Measurements from ENCODE around the gene KAT6B. TPM values are rescaled to one million over a fixed set of nuclear protein-coding genes. Genes with fewer than 3 reads are reported as not detected.
"Not testable (repeated sequence)": the region's sequence is repeated elsewhere in the genome, so short reads cannot be mapped to it uniquely, and the experiment has no call there.

The KAT6B gene
- total RNA-seq, 1 donor from 2014 or later = 189 TPM

GRCh38 chr10:74855439-74855838 lies 29.0 kb downstream of the KAT6B start:
- DNase-seq (ENCODE audit: low spot score in 2 of 2) = no peak
- no peak for FAIRE-seq

- no peak for FAIRE-seq
- DNase-seq (ENCODE audit: low spot score in 2 of 2) = no peak
Observed at GRCh38 chr10:74856940-74857339, 30.5 kb downstream of the KAT6B start.

GRCh38 chr10:74857586-74857985 lies 31.2 kb downstream of the KAT6B start:
- DNase-seq (ENCODE audit: low spot score in 2 of 2) (no peak), FAIRE-seq (no peak)

- DNase-seq (ENCODE audit: low spot score in 2 of 2) (no peak), FAIRE-seq (no peak)
Observed at GRCh38 chr10:74859546-74859945, 33.1 kb downstream of the KAT6B start.

GRCh38 chr10:74862625-74863024 lies 36.2 kb downstream of the KAT6B start:
- DNase-seq (ENCODE audit: low spot score in 2 of 2) (no peak), FAIRE-seq (no peak)

GRCh38 chr10:74863551-74863950 lies 37.2 kb downstream of the KAT6B start:
- FAIRE-seq = no peak
- no peak for DNase-seq (ENCODE audit: low spot score in 2 of 2)

GRCh38 chr10:74867351-74867750 lies 41.0 kb downstream of the KAT6B start:
- FAIRE-seq (no peak), DNase-seq (ENCODE audit: low spot score in 2 of 2) (no peak)

GRCh38 chr10:74868392-74868977 lies 42.1 kb downstream of the KAT6B start:
- FAIRE-seq = no peak
- no peak for DNase-seq (ENCODE audit: low spot score in 2 of 2)

- DNase-seq (ENCODE audit: low spot score in 2 of 2) (no peak), FAIRE-seq (no peak)
Observed at GRCh38 chr10:74869635-74870034, 43.2 kb downstream of the KAT6B start.

GRCh38 chr10:74870191-74870590 lies 43.8 kb downstream of the KAT6B start:
- FAIRE-seq (no peak), DNase-seq (ENCODE audit: low spot score in 2 of 2) (no peak)

GRCh38 chr10:74871595-74872382 lies 45.4 kb downstream of the KAT6B start:
- no peak for FAIRE-seq
- no peak for DNase-seq (ENCODE audit: low spot score in 2 of 2)

- no peak for DNase-seq (ENCODE audit: low spot score in 2 of 2)
- no peak for FAIRE-seq
Observed at GRCh38 chr10:74873803-74874454, 47.5 kb downstream of the KAT6B start.

GRCh38 chr10:74874649-74875048 lies 48.2 kb downstream of the KAT6B start:
- DNase-seq (ENCODE audit: low spot score in 2 of 2) (no peak), FAIRE-seq (no peak)

- FAIRE-seq (no peak), DNase-seq (ENCODE audit: low spot score in 2 of 2) (no peak)
Observed at GRCh38 chr10:74875068-74875467, 48.7 kb downstream of the KAT6B start.

GRCh38 chr10:74875966-74876365 lies 49.6 kb downstream of the KAT6B start:
- FAIRE-seq (no peak), DNase-seq (ENCODE audit: low spot score in 2 of 2) (no peak)

- FAIRE-seq; DNase-seq (ENCODE audit: low spot score in 2 of 2): not testable (repeated sequence)
Observed at GRCh38 chr10:74877054-74877453, 50.7 kb downstream of the KAT6B start.

GRCh38 chr10:74877898-74878297 lies 51.5 kb downstream of the KAT6B start:
- DNase-seq (ENCODE audit: low spot score in 2 of 2) (no peak), FAIRE-seq (no peak)

- FAIRE-seq (no peak), DNase-seq (ENCODE audit: low spot score in 2 of 2) (no peak)
Observed at GRCh38 chr10:74880041-74880440, 53.6 kb downstream of the KAT6B start.

GRCh38 chr10:74881253-74881884 lies 55.0 kb downstream of the KAT6B start:
- FAIRE-seq = no peak

GRCh38 chr10:74882427-74882826 lies 56.0 kb downstream of the KAT6B start:
- FAIRE-seq = no peak

More at GRCh38 chr10:74881253-74881884, 55.0 kb downstream of the KAT6B start:
- no peak for DNase-seq (ENCODE audit: low spot score in 2 of 2)

GRCh38 chr10:74882831-74883230 lies 56.4 kb downstream of the KAT6B start:
- FAIRE-seq (no peak), DNase-seq (ENCODE audit: low spot score in 2 of 2) (no peak)

More at GRCh38 chr10:74882427-74882826, 56.0 kb downstream of the KAT6B start:
- DNase-seq (ENCODE audit: low spot score in 2 of 2) = no peak

All from frontal cortex (tissue), 4 donors.